ENCODE measurements around the gene CPE.

DNA sequence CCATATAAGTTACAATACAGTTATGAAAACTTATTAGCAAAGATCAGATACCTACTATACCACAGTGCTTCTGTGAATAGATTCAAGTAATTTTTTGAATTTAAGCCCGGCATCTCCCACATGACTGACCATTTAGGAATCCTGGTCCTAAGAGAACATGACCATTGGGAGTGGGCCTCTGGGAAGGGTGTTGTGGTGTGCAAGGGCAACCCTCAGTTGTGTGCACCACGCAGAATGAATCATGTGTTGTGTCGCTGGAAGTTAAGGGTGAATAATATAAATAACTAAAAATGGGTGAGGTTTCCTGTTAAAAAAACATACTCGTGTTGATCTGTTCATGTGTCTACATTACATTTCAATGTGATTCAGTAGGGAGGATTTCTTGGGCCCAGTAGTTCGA lies 15.5 kb downstream of the CPE start:
- TF ChIP-seq CTCF (IDR thresholded peaks at IDR 0.05; ENCODE audit: low read depth, low read length, poor library complexity, severe bottlenecking) (no peak), EZH2phosphoT487 (IDR thresholded peaks at IDR 0.05; ENCODE audit: borderline replicate concordance, low read length) (no peak)
